ENCODE data around the gene LBR.

GRCh38 chr1:225451340-225451739 is 23.5 kb upstream of the LBR start:
- no peak for TF ChIP-seq CTCF (IDR thresholded peaks at IDR 0.05; ENCODE audit: low read depth, low read length, missing input control)
- no peak for TF ChIP-seq GABPA (IDR thresholded peaks at IDR 0.05 in 1 of 2, conservative IDR thresholded peaks at IDR 0.05 in 1 of 2)
- TF ChIP-seq HNF4G (IDR thresholded peaks at IDR 0.05): no peak
- TF ChIP-seq ZBTB33 (IDR thresholded peaks at IDR 0.05): no peak
- TF ChIP-seq RAD21 (IDR thresholded peaks at IDR 0.05): no peak
- TF ChIP-seq TAF1 (conservative IDR thresholded peaks at IDR 0.05): no peak
- no peak for TF ChIP-seq SP1 (IDR thresholded peaks at IDR 0.05)
- TF ChIP-seq JUND (IDR thresholded peaks at IDR 0.05): no peak
- no peak for TF ChIP-seq YY1 (IDR thresholded peaks at IDR 0.05)
- TF ChIP-seq RXRA (IDR thresholded peaks at IDR 0.05): no peak
- TF ChIP-seq ATF3 (IDR thresholded peaks at IDR 0.05): no peak

Measured in liver (tissue), 3 donors.